ENCODE measurements around the gene TRAPPC12. TPM values are rescaled to one million over a fixed set of nuclear protein-coding genes. Genes with fewer than 3 reads are reported as not detected.

Gene TRAPPC12
- total RNA-seq, 1 experiment from 2014 or later = 86.2 TPM

DNA sequence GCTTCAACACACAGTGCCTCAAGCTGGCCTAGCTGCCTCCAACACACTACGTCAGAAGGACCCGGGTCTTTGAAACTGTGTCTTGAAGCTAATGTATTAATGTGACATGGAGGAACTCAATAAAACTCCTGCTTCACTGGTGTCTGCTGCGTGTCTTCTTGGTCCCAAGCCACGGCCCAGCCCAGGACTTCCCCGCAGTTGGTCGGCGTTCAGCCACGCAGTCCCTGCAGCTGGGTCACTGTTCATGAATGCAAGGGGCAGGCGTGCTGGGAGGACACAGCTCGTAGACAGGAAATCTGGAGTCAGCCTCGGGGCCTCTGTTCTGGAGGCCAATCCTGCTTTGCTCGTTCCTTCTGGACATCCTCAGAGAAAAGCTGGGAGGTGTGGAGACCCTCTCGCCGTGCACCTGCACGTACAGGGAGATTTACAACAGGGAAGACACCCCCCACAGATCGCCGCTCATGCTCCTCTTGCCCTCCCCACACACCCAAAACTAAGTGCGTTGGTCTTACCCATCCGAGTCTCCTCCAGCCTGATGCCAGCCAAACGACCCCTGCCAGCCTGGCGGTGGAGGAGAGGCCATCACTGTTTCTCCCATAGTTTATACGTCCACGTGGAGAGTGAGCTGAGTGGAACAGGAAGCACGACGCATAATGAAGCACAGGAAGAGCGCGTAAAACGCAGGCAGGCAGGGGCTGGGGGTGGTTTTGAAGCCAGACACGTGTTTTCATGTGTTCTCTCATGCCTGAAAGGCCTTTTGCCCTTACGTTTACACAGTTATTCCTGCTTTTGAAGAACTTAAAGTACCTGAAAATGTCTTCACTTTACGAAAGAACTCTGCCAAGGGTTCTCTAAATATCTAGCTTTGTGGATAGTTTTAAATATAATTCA, 100.2 kb downstream of the TRAPPC12 start:
- DNase-seq (no peak), ATAC-seq (no peak)
- no TSS peak for BruUV-seq (replicated peaks)
- Histone ChIP-seq H3K9me2 (replicated peaks; ENCODE audit: low read length) (no peaks in the 10 kb centered on the region), H3K4me2 (ENCODE audit: low read length) (no peak overlapping the region), H3K27ac (ENCODE audit: low read length) (no peak overlapping the region), H3K4me1 (ENCODE audit: insufficient read depth, low read length) (no peaks in the 10 kb centered on the region), H3F3A (ENCODE audit: low read length, unreplicated experiment) (no peaks in the 10 kb centered on the region), H3K79me2 (ENCODE audit: low read length) (no peaks in the 10 kb centered on the region), H4K20me1 (ENCODE audit: low read length) (no peaks in the 10 kb centered on the region), H3K4me3 (ENCODE audit: low read length) (no peak overlapping the region), H3K27me3 (ENCODE audit: low read length) (no peaks in the 10 kb centered on the region), H3K9ac (ENCODE audit: low read length) (no peak overlapping the region), H3K9me3 (ENCODE audit: low read length) (no peaks in the 10 kb centered on the region), H2AFZ (ENCODE audit: low read length) (no peak overlapping the region), H3K36me3 (ENCODE audit: low read depth, low read length) (peaks cover 14% of the 10 kb centered on the region; the same call in 1 of the 2 replicates)
- CTCF ChIA-PET = no interaction called here
- POLR2A ChIA-PET (ENCODE audit: unreplicated experiment) = no interaction called here
- TF ChIP-seq EZH2 (IDR thresholded peaks at IDR 0.05; ENCODE audit: low read length, unreplicated experiment) (no peak), EZH2phosphoT487 (IDR thresholded peaks at IDR 0.05; ENCODE audit: borderline replicate concordance, low read length) (no peak)
- TF ChIP-seq, protein P1, sequence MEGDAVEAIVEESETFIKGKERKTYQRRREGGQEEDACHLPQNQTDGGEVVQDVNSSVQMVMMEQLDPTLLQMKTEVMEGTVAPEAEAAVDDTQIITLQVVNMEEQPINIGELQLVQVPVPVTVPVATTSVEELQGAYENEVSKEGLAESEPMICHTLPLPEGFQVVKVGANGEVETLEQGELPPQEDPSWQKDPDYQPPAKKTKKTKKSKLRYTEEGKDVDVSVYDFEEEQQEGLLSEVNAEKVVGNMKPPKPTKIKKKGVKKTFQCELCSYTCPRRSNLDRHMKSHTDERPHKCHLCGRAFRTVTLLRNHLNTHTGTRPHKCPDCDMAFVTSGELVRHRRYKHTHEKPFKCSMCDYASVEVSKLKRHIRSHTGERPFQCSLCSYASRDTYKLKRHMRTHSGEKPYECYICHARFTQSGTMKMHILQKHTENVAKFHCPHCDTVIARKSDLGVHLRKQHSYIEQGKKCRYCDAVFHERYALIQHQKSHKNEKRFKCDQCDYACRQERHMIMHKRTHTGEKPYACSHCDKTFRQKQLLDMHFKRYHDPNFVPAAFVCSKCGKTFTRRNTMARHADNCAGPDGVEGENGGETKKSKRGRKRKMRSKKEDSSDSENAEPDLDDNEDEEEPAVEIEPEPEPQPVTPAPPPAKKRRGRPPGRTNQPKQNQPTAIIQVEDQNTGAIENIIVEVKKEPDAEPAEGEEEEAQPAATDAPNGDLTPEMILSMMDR (conservative IDR thresholded peaks at IDR 0.05; ENCODE audit: low read depth, low read length) = no peak
- intact Hi-C loops (cut with micrococcal nuclease) = loop anchor here (5.0 kb wide), 1 partner anchor 173 kb away; no protein-coding TSS in a partner anchor

- ChIA-PET CTCF (no interaction called here), POLR2A (ENCODE audit: unreplicated experiment) (no interaction called here)
- no peak overlapping the region for H3K27ac ChIP-seq (ENCODE audit: low read length)
- no peak overlapping the region for H2AFZ ChIP-seq (ENCODE audit: low read length)
- H3K4me3 ChIP-seq (ENCODE audit: low read length) = no peak overlapping the region
- H3K79me2 ChIP-seq (ENCODE audit: low read length) = no peaks in the 10 kb centered on the region
- DNase-seq (no peak), ATAC-seq (no peak)
- BruUV-seq (replicated peaks) = no TSS peak
- no peak for TF ChIP-seq EZH2phosphoT487 (IDR thresholded peaks at IDR 0.05; ENCODE audit: borderline replicate concordance, low read length)
- TF ChIP-seq, protein P1 (conservative IDR thresholded peaks at IDR 0.05; ENCODE audit: low read depth, low read length) = no peak
- TF ChIP-seq EZH2 (IDR thresholded peaks at IDR 0.05; ENCODE audit: low read length, unreplicated experiment) = no peak
- intact Hi-C loops (cut with micrococcal nuclease) = no loop called here
- H3K4me1 ChIP-seq (ENCODE audit: insufficient read depth, low read length) = no peaks in the 10 kb centered on the region
- no peaks in the 10 kb centered on the region for H3F3A ChIP-seq (ENCODE audit: low read length, unreplicated experiment)
- peaks cover 14% of the 10 kb centered on the region; the same call in 1 of the 2 replicates for H3K36me3 ChIP-seq (ENCODE audit: low read depth, low read length)
- H4K20me1 ChIP-seq (ENCODE audit: low read length) = no peaks in the 10 kb centered on the region
- H3K9ac ChIP-seq (ENCODE audit: low read length) = no peak overlapping the region
- no peak overlapping the region for H3K4me2 ChIP-seq (ENCODE audit: low read length)
- no peaks in the 10 kb centered on the region for H3K9me3 ChIP-seq (ENCODE audit: low read length)
- H3K9me2 ChIP-seq (replicated peaks; ENCODE audit: low read length) = no peaks in the 10 kb centered on the region
- H3K27me3 ChIP-seq (ENCODE audit: low read length) = no peaks in the 10 kb centered on the region
Observed at GRCh38 chr2:3480352-3481010, 101.0 kb downstream of the TRAPPC12 start.

All from PC-3 (cell line).